Right ventricle myocardium inferior (tissue), 1 donor: ENCODE data around the gene ZRANB3. TPM values are rescaled to one million over a fixed set of nuclear protein-coding genes. Genes with fewer than 3 reads are reported as not detected.
"Not testable (repeated sequence)": the region's sequence is repeated elsewhere in the genome, so short reads cannot be mapped to it uniquely, and the experiment has no call there.

Source experiments
- ATAC-seq: fragments of 200-7000 bp; cut with Tn5 transposase; one replicate; pipeline ENCODE4 v1.9.1; 2020; ENCODE audit warnings: mild to moderate bottlenecking, moderate library complexity
- DNase-seq: peaks from one replicate; pipeline ENCODE4 v3.0.0; 2021; ENCODE audit errors: missing footprints
- intact Hi-C: fragments of 100-400 bp; cut with DNase I; formaldehyde crosslinking; loops from one replicate; pipeline ENCODE4 v1.11.0; 2022
- total RNA-seq: library from RNA; stranded (reverse); fragmentation: NEBNext Ultra II Directional; extraction: Animal tissue kit (Norgen Biotek cat#: 25700); gene quantifications from one replicate; pipeline ENCODE4 v1.2.1, GENCODE V29; 2021
- donor health status: DM: no; HTN: yes; CAD: no; lungs with severe emphysema.

The ZRANB3 gene
- total RNA-seq, 1 donor from 2014 or later = 3.1 TPM

DNA sequence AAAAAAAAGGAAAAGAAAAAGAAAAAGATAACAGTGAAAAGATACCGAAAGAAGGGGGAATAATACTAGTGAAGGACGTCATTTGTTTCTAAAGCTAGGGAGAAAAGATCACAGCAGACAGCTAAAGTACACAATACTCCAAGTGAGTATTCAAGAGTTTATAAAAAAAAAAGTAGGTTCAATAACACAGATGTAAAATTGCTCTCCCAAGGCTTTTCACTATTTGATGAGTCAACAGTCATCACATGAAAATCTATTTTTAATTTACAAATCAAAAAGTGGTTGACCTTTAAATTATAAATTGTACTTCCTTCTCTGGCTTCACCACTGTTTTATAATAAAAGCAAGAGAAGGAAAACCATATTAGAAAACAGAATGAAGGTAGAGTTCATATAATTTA is 144.0 kb downstream of the ZRANB3 start:
- DNase-seq = no peak
- intact Hi-C loops = no loop called here
- no peak for ATAC-seq

DNA sequence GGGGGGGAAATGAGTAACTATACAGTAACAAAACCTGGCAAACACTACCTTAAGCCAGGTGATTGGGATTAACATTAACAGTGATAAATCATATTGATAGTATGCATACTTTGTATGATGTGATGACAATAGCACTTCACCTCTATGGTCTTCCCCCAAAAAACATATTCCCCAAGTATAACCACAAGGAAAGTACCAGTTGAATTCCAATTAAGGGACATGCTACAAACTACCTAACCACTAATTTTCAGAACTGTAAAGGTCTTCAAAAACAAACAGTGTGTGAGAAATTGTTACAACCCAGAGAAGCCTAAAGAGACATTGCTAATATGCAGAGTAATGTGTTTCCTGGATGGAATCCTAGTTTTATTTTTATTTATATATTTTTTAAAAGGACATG is 152.4 kb downstream of the ZRANB3 start:
- ATAC-seq (no peak), DNase-seq (no peak)
- intact Hi-C loops = no loop called here

DNA sequence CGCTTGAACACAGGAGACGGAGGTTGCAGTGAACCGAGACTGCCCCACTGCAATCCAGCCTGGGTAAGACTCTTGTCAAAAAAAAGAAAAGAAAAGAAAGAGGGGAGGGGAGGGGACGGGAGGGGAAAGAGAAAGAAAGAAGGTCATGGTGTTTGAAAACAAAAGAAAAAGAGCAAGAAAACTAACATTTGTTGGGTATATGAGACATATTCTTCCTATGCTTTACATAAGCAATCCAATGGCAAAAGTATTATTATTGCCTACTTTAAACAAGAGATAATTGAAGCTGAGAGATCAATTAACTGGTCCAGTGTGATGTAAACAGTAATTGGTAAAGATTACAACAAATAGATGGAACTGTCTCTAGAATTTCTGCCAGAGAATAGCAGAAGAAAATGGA is 157.3 kb downstream of the ZRANB3 start:
- intact Hi-C loops = no loop called here
- no peak for ATAC-seq
- DNase-seq = no peak

DNA sequence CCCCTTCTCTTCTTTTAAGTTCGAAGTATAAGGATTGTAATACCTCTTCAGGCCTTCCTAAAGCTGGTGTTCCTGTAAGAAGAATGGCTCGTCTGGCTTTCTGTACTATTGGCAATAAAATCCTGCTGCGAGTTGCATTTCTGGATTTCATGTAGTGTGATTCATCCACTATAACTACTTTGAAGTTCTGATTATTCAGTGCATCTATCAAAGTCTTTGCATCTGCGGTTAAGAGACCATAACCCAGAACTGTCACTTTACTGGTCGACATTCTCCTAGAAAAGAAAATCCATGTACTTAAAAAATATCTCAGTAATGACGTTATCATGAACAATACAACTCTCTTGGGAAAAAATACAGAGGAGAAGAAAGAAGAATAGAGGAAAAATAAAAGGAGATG is 181.1 kb downstream of the ZRANB3 start:
- DNase-seq (no peak), ATAC-seq (no peak)
- intact Hi-C loops = no loop called here

DNA sequence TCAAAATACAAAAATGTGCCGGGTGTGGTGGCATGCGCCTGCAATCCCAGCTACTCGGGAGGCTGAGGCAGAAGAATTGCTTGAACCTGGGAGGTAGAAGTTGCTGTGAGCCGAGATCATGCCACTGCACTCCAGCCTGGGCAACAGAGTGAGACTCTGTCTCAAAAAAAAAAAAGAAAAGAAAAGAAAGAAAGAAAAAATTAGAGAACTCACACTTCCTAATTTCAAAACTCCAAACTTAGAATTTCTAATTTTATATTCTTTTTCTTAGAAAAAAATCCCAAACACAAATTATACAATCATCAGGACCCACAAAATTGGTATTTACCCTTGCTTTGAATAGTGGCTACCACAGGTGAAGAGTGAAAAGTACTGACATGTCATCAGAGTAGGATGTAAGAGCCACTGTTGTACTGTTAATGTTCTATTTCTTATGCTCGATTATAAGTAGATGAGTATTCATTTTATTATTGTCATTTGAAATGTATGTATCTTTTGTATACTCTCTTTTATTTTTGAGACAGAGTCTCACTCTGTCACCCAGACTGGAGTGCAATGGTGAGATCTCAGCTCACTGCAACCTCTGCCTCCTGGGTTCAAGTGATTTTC is 182.8 kb downstream of the ZRANB3 start:
- DNase-seq, ATAC-seq, intact Hi-C loops: not testable (repeated sequence)

DNA sequence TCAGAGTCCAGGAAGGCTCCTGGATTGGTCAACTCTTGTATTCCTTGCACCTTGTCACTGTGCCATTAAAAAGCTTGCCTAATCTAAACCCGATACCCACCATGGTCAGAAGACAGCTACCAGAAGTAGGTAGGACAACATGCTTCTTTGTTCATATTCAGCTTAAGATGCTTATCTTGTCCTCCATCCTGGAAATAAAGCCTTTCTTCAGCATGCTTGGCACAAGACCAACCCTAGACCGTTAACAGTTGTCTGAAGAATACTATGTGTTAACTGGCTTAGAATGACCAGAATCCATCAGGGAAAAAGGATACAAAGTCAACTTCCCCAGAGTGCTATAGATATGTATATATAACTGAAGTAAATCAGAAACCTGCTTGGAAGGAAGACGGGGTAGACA is 193.9 kb downstream of the ZRANB3 start:
- intact Hi-C loops = no loop called here
- ATAC-seq (no peak), DNase-seq (no peak)

DNA sequence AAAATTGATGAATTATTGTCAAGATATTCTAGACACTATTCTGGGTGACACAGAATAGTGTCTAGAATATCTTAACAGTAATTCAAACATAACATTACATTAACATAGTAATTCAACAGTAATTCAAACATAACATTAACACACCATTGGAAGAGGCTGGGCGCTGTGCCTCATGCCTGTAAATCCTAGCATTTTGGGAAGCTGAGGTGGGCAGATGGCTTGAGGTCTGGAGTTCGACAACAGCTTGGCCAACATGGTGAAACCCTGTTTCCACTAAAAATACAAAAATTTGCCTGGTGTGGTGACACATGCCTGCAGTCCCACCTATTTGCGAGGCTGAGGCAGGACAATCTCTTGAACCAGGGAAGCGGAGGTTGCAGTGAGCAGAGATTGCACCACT is 195.8 kb downstream of the ZRANB3 start:
- no peak for ATAC-seq
- DNase-seq = no peak
- intact Hi-C loops = no loop called here

DNA sequence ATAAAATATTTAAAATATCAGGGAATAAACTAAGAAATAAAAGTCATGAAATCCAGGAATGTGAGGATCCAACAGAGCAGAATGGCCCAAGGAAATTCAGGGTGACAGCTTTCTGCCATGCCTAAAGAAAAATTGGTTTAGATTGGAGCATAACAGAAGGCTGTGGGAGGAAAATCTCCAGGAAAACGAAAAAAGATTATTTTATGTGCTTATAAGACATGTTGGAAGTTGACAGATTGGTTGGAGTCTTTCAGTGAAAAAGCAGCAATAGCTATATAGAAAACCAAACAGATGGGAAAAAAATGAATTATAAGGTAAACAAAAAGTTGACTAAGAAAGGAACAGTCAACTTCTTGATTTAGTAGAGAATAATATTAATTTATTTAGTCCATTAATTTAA is 203.9 kb downstream of the ZRANB3 start:
- DNase-seq (no peak), ATAC-seq (no peak)
- intact Hi-C loops = no loop called here

DNA sequence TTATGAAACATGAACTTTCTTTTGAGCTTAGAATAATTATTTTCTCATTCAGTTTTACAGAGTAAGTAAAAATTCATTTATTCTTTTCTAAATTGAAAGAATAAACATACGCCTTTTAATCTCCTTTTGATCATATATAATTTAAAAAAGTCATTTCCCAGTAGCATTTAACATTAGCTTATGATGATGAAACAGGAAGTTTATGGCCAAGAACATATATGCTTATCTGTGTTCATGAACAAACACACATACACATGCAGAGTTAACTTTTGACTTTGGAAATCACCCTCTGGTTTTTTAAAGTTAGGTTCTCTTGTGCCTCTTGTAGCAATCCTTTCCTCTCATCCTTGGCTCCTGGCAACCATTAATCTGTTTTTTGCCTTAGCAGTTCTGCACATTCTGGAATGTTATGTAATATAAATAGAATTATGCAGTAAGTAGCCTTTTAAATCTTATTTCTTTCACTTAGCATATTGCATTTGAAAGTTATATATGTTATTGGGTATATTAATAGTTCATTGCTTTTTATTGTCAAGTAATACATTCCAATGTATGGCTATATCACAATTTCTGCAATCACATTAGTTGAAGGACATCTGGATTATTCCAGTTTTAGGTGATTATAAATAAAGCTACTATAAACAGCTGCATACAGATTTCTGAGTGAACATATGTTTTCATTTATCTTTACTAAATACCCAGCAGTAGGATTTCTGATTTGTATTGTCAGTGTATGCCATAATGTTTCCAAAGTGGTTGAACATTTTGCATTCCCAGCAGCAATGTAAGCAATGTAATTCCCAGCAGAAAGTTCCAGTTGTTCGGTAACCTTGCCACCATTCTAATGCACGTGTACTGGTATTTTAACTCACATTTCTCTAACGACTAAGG is 210.3 kb downstream of the ZRANB3 start:
- DNase-seq (no peak), ATAC-seq (no peak)
- intact Hi-C loops = no loop called here

DNA sequence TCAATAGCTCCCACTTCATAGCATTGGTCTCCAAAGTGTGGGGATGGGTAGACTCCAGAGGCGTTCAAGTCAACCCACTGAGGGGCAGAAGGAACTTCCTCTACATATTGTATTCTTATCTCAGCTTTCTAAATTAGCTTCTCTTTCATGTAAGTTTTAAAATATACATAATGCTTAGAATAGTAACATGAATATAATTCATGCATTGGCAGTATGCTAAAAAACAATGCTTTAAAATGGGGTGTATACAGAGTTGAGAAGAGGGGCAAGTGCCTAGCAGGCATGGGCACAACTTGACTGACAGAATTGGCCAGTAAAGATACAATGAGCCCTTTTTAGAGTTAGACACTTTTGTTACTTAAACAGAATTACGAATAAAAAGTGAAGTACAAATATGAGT is 212.2 kb downstream of the ZRANB3 start:
- intact Hi-C loops = no loop called here
- DNase-seq = no peak
- ATAC-seq = no peak

DNA sequence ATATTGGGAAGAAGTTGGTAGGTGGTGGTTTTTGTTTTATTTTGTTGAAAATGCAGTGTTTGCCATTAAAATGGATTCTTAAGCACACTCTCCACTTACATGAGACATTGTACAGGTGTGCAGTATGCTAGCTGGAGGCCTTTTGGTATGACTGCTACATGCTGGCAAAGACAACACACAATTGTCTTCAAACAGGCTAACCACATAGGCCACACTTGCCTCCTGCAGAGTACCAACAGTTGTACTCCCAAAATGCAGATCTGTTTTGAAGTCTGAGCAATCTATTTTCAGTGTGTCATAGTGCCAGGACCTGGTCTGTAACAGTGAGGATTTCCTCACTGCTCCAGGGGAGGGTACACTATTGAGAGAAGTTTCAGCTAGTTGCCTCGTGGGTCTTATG is 213.6 kb downstream of the ZRANB3 start:
- no peak for ATAC-seq
- intact Hi-C loops = no loop called here
- DNase-seq = no peak

DNA sequence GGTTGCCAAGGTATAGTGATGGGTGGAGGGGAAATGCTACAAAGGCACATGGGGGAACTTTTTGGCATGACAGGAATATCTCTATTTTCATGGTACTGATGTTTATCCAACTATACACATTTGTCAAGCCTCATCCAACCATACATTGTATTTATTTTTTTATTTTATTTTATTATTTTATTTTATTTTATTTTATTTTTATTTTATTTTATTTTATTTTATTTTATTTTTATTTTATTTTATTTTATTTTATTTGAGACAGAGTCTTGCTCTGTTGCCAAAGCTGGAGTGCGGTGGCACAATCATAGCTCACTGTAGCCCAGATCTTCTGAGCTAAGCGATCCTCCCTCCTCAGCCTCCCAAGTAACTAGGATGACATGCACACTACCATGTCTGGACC is 219.1 kb downstream of the ZRANB3 start:
- DNase-seq = no peak
- intact Hi-C loops = no loop called here
- no peak for ATAC-seq

DNA sequence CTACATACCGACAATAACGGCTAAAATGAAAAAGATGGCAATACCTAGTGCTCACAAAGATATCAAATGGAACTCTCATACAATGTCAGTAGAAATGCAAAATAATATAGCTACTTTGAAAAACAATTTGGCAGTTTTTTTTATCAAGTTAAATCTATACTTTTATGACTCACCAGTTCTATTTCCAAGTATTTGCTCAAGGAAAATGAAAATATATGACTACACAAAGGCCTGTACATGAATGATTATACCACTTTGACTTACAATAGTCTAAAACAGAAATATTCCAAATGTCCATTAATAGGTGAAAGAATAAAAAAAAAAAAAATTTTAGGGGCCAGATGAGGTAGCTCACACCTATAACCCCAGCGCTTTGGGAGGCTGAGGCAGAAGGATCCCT is 219.8 kb downstream of the ZRANB3 start:
- intact Hi-C loops = no loop called here
- no peak for DNase-seq
- ATAC-seq = no peak

DNA sequence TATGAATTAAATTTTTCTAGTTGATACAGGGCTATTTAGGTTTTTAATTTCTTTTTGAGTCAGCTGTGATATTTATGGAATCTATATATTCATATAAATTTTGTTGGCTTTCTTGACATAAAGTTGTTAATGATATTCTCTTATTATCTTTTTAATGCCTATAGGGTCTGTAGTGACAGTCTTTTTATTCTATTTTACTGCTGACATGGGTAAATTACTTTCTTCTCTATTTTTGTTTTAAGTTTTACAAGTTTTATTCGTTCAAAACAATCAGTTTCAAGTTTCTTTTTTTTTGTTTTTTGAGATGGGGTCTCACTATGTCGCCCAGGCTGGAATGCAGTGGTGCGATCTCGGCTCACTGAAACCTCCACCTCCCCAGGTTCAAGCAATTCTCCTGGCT is 226.3 kb downstream of the ZRANB3 start:
- ATAC-seq (no peak), DNase-seq (no peak)
- intact Hi-C loops = no loop called here

DNA sequence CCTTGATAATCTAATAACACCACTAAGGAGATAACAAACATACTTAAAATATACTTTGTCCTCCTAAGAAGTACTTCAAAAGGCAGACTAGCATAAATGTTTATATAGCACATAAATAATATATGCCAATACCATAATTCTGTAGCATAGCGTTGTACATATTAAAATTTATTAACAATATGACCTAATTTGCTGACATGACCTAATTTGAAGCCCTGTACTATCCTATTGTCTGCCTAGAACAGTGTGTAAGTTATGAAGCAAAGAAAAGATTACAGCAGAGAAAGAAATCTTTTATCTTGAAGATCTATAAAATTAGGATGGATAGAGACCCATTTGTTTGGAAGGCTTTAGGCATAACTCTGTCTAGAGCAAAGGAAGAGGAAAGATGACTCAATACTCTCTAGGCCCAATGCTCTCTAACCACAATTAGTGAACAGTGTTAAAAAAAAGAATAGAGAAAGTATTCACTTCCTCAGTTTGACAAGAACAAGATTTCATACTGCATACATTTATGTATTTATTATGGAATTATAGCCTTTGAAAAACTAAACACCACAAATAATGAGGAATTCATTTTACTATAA is 231.3 kb downstream of the ZRANB3 start:
- intact Hi-C loops = no loop called here
- no peak for ATAC-seq
- no peak for DNase-seq

DNA sequence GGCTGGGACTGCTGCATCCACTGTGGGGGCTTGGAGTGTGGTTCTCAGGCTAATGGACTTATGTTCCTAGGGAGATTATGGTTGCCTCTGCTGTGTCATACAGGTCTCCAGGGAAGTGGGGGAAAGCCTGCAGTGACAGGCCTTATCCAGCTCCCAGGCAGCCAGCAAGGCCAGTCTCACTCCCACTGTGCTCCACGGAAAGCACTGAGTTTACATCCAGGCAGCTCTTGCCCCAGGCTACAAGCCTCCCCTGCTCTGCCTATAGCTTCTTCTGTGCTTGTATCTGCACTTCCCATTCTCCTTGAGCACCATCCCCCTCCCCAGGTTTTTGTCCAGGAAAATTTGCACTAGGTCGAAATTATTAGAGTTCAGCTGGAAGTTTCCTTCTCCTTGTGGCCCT is 231.9 kb downstream of the ZRANB3 start:
- intact Hi-C loops = no loop called here

DNA sequence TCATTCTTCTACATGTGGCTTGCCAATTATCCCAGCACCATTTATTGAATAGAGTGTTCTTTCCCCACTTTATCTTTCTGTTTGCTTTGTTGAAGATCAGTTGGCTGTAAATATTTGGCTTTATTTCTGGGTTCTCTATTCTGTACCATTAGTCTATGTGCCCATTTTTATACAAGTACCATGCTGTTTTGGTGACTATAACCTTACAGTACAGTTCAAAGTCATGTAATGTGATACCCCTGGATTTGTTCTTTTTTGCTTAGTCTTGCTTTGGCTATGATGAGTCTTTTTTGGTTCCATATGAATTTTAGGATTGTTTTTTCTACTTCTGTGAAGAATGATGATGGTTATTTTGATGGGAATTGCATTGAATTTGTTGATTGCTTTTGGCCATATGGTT is 243.9 kb downstream of the ZRANB3 start:
- DNase-seq, intact Hi-C loops, ATAC-seq: not testable (repeated sequence)

More for the DNA sequence above, 231.9 kb downstream of the ZRANB3 start:
- DNase-seq (no peak), ATAC-seq (no peak)

DNA sequence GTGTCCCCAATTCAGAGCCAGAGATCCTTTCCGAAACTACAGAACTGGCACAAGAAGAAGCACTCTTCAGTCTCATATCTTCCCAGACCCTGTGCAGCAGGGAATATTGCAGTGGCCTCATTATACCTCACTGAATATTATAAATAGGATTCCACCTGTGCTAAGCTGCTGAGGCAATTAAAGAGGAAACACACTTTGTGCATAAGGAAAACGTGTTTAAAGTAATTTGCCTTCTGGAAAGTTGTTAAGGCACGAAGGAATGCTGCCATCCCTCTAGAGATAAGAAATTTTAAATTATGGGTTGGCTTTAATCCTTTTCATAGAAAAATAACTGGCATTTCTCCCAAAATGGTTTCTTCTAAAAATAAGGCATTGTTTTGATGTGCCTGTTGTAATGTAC is 245.6 kb downstream of the ZRANB3 start:
- ATAC-seq (no peak), DNase-seq (no peak)
- intact Hi-C loops = no loop called here

DNA sequence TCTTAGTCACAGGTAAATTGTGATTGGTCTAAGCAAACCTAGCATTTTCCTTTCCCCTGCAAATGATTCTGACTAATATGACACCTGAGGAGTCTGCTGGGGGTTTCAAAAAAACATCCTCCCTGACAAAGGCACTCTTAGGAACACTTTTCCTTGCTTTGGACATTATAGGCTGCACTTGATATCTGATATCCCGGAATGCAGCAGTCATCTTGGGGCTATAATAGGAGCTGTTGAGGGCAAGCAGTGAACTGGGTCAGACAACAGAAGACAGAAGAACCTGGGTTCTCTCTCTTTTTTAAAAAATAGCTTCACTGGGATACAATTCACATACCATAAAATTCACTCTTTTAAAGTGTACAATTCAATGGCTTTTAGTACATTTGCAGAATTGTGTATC is 249.6 kb downstream of the ZRANB3 start:
- ATAC-seq (no peak), DNase-seq (no peak)
- intact Hi-C loops = no loop called here

DNA sequence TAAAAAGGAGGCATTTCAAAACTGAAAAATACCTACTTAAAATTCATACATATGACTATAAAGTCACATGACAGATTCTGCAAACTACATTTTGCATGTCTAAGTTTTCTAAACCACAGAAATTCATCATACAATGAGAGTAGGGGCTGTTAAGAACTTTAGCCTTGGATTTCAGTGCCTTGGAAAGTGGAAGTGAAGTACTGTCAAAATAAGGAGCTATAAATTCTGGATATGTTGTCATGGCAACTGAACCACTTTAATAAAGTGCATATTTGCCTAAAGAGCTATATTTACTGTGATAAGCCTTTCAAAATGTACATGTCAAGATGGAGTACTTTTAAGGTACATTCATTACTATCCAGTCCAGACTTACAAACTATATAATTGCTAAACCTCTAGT is 251.8 kb downstream of the ZRANB3 start:
- DNase-seq (no peak), ATAC-seq (no peak)
- intact Hi-C loops = no loop called here
